ENCODE data around the gene FZD2.

The FZD2 gene

DNA sequence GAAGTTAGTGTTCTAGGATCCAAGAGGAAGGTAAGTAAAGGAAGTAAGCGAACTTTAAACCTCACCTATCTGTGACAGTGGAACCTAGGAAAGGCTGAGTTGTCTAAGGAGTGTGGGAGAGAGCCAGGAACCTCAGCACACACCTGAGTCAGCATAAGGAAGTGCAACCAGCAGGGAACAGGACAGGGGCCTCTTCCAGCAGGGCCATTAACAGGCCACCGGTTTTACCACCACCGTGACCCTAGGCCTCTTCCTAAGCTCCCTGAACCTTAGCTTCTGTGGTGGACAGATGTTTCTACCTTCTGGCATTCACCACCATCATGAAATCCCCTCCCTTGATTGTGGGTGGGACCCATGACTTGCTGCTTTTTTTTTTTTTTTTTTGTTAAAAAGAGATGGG, 27.4 kb upstream of the FZD2 start:
- peaks cover 5% of the 10 kb centered on the region for H3K79me1 ChIP-seq (replicated peaks; ENCODE audit: low read length, poor library complexity, severe bottlenecking)
- no peak for DNase-seq

DNA sequence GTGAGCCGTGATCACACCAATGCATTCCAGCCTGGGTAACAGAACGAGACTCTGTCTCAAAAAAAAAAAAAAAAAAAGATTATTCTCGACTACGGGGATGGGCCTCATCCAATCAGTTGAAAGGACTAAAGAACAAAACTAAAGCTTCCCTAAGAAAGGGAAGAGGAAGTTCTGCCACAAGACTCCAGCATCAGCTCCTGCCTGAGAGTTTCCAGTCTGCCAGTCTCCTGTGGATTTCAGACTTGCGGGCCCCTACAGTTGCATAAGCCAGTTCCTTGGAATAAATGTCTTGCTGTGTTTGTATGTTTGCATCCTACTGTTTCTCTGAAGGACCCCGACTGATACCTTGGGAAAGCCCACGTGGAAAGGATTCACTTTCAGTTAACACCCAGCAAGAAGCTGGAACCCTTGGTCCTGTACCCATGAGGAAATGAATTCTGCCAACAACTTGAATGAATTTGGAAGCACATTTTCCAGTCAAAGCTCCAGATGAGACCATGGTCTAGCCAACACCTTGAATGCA, 26.3 kb upstream of the FZD2 start:
- H2BK15ac ChIP-seq (ENCODE audit: low read depth, poor library complexity, severe bottlenecking), result no peak overlapping the region
- no peak overlapping the region for H3K23ac ChIP-seq (ENCODE audit: low read length in 2 of 2)

More for the DNA sequence above, 27.4 kb upstream of the FZD2 start:
- H3K14ac ChIP-seq (ENCODE audit: low read length in 2 of 2), result no peak overlapping the region
- H3K9me3 ChIP-seq (ENCODE audit: control insufficient read depth, low read length), result peaks cover 4% of the 10 kb centered on the region
- peaks cover 10% of the 10 kb centered on the region for H3K4me1 ChIP-seq (ENCODE audit: control insufficient read depth, insufficient read depth, low read depth, low read length)
- H2BK120ac ChIP-seq (ENCODE audit: low read depth, low read length), result no peak overlapping the region
- H3K36me3 ChIP-seq (ENCODE audit: control insufficient read depth in 1 of 2, insufficient read depth in 2 of 2, low read depth in 1 of 2, low read length in 2 of 2), result no peaks in the 10 kb centered on the region
- H3K9ac ChIP-seq (ENCODE audit: low read length), result no peak overlapping the region
- H2AFZ ChIP-seq (ENCODE audit: low read depth, low read length), result no peak overlapping the region
- H3K27ac ChIP-seq (ENCODE audit: low read length, poor library complexity, severe bottlenecking), result no peak overlapping the region
- H2BK15ac ChIP-seq (ENCODE audit: low read depth, poor library complexity, severe bottlenecking), result no peak overlapping the region
- no peak overlapping the region for H3K18ac ChIP-seq (ENCODE audit: low read depth in 1 of 2, low read length in 2 of 2)
- H3K27me3 ChIP-seq (ENCODE audit: control insufficient read depth in 1 of 2, insufficient read depth in 1 of 2, low read length in 2 of 2), result peaks cover 0 to 10% of the 10 kb centered on the region in 2 experiments
- no peak overlapping the region for H3K4me2 ChIP-seq (ENCODE audit: low read length, poor library complexity, severe bottlenecking)
- no peak overlapping the region for H3K4ac ChIP-seq (ENCODE audit: low read depth in 1 of 2, low read length in 2 of 2)
- no peak overlapping the region for H2BK12ac ChIP-seq (ENCODE audit: low read length in 2 of 2)
- no peak overlapping the region for H3K23ac ChIP-seq (ENCODE audit: low read length in 2 of 2)
- H4K91ac ChIP-seq (ENCODE audit: low read length), result no peak overlapping the region
- H2BK5ac ChIP-seq (ENCODE audit: low read depth, low read length, poor library complexity, severe bottlenecking), result no peak overlapping the region
- 96% methylated on average over 3 of the region's 3 CpGs for WGBS
- no peak overlapping the region for H3K4me3 ChIP-seq (ENCODE audit: insufficient read depth in 1 of 2, low read depth in 1 of 2, low read length in 2 of 2)
- no peak overlapping the region for H4K8ac ChIP-seq (ENCODE audit: low read length)
- no peak overlapping the region for H2AK5ac ChIP-seq (ENCODE audit: low read length, severe bottlenecking)

DNA sequence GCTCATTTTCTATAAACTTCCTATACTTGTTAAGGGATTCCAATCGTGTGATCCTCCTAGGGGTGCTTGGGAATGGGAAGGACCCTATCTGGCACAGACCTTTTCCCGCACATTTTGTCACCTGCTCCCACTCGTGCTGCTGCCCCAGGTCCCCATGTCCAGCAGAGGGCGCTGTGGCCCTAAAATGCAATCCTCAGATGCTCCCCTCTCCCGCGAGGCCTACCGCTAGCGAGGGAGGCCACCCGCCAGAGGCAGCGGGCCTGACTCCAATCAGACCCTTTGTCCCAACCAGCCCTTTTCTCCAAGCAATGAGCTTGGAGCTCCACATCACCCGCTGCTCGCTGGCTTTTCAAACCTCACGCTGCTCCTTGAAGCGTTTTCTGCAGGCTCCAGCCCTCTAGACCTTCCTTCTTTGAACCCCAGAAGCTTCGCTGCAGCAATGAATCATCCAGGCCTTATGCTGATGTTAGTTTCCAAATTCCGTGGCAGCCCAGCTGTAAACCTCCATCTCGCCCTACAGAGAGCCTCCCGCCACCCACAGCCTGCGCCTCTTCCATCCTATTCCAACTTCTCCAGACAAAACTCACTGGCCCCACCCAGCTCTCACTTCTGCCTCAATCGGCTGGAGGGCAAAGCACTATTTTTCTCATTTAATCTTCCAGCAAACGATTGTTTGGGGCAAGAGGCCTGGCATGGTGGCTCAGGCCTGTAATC, 23.6 kb upstream of the FZD2 start:
- H2BK5ac ChIP-seq (ENCODE audit: low read depth, low read length, poor library complexity, severe bottlenecking), result peak overlapping the region; percentile 83
- H3K18ac ChIP-seq (ENCODE audit: low read depth in 1 of 2, low read length in 2 of 2), result peak overlapping the region; percentile 85 to 92
- H3K27ac ChIP-seq (ENCODE audit: low read length, poor library complexity, severe bottlenecking), result peak overlapping the region; percentile 96
- peaks cover 22% of the 10 kb centered on the region for H3K4me1 ChIP-seq (ENCODE audit: control insufficient read depth, insufficient read depth, low read depth, low read length)
- peak overlapping the region in 1 of 2 experiments; percentile 63 for H3K23ac ChIP-seq (ENCODE audit: low read length in 2 of 2)
- peak; percentile 88 for DNase-seq
- H3K4me3 ChIP-seq (ENCODE audit: insufficient read depth in 1 of 2, low read depth in 1 of 2, low read length in 2 of 2), result peak overlapping the region in 1 of 2 experiments; percentile 58
- H2BK12ac ChIP-seq (ENCODE audit: low read length in 2 of 2), result peak overlapping the region; percentile 86 to 91
- peak overlapping the region; percentile 89 to 90 for H3K4ac ChIP-seq (ENCODE audit: low read depth in 1 of 2, low read length in 2 of 2)
- peak overlapping the region; percentile 79 for H3K9ac ChIP-seq (ENCODE audit: low read length)
- peak overlapping the region; percentile 91 for H4K8ac ChIP-seq (ENCODE audit: low read length)
- H3K36me3 ChIP-seq (ENCODE audit: control insufficient read depth in 1 of 2, insufficient read depth in 2 of 2, low read depth in 1 of 2, low read length in 2 of 2), result no peaks in the 10 kb centered on the region
- peak overlapping the region; percentile 94 for H2BK15ac ChIP-seq (ENCODE audit: low read depth, poor library complexity, severe bottlenecking)
- no peak overlapping the region for H3K14ac ChIP-seq (ENCODE audit: low read length in 2 of 2)
- WGBS, result 10% methylated on average over 21 of the region's 21 CpGs
- H3K27me3 ChIP-seq (ENCODE audit: control insufficient read depth in 1 of 2, insufficient read depth in 1 of 2, low read length in 2 of 2), result peaks cover 0 to 10% of the 10 kb centered on the region in 2 experiments
- H3K9me3 ChIP-seq (ENCODE audit: control insufficient read depth, low read length), result no peaks in the 10 kb centered on the region
- H3K4me2 ChIP-seq (ENCODE audit: low read length, poor library complexity, severe bottlenecking), result peak overlapping the region; percentile 41
- H4K91ac ChIP-seq (ENCODE audit: low read length), result peak overlapping the region; percentile 57
- peak overlapping the region; percentile 74 for H2BK120ac ChIP-seq (ENCODE audit: low read depth, low read length)
- H3K79me1 ChIP-seq (replicated peaks; ENCODE audit: low read length, poor library complexity, severe bottlenecking), result peaks cover 9% of the 10 kb centered on the region
- peak overlapping the region; percentile 54 for H2AFZ ChIP-seq (ENCODE audit: low read depth, low read length)
- H2AK5ac ChIP-seq (ENCODE audit: low read length, severe bottlenecking), result peak overlapping the region; percentile 90

More for the DNA sequence above, 26.3 kb upstream of the FZD2 start:
- Histone ChIP-seq H2BK12ac (ENCODE audit: low read length in 2 of 2) (no peak overlapping the region), H2AK5ac (ENCODE audit: low read length, severe bottlenecking) (no peak overlapping the region), H2BK5ac (ENCODE audit: low read depth, low read length, poor library complexity, severe bottlenecking) (no peak overlapping the region), H3K4ac (ENCODE audit: low read depth in 1 of 2, low read length in 2 of 2) (no peak overlapping the region), H3K18ac (ENCODE audit: low read depth in 1 of 2, low read length in 2 of 2) (no peak overlapping the region), H2BK120ac (ENCODE audit: low read depth, low read length) (no peak overlapping the region), H3K4me3 (ENCODE audit: insufficient read depth in 1 of 2, low read depth in 1 of 2, low read length in 2 of 2) (no peak overlapping the region), H3K36me3 (ENCODE audit: control insufficient read depth in 1 of 2, insufficient read depth in 2 of 2, low read depth in 1 of 2, low read length in 2 of 2) (no peaks in the 10 kb centered on the region), H3K27me3 (ENCODE audit: control insufficient read depth in 1 of 2, insufficient read depth in 1 of 2, low read length in 2 of 2) (peaks cover 0 to 10% of the 10 kb centered on the region in 2 experiments), H3K4me1 (ENCODE audit: control insufficient read depth, insufficient read depth, low read depth, low read length) (peaks cover 13% of the 10 kb centered on the region), H3K4me2 (ENCODE audit: low read length, poor library complexity, severe bottlenecking) (no peak overlapping the region), H4K8ac (ENCODE audit: low read length) (no peak overlapping the region), H2AFZ (ENCODE audit: low read depth, low read length) (no peak overlapping the region), H4K91ac (ENCODE audit: low read length) (no peak overlapping the region), H3K27ac (ENCODE audit: low read length, poor library complexity, severe bottlenecking) (no peak overlapping the region), H3K79me1 (replicated peaks; ENCODE audit: low read length, poor library complexity, severe bottlenecking) (peaks cover 5% of the 10 kb centered on the region), H3K9me3 (ENCODE audit: control insufficient read depth, low read length) (peaks cover 4% of the 10 kb centered on the region), H3K9ac (ENCODE audit: low read length) (no peak overlapping the region), H3K14ac (ENCODE audit: low read length in 2 of 2) (no peak overlapping the region)
- 83% methylated on average over 7 of the region's 7 CpGs for WGBS
- DNase-seq, result no peak
